Measurements from ENCODE around the gene TOGARAM2. TPM values are rescaled to one million over a fixed set of nuclear protein-coding genes. Genes with fewer than 3 reads are reported as not detected.

The TOGARAM2 gene
- total and polyA plus RNA-seq, 2 experiments from 2014 or later = 0.03 TPM; not detected in 1

- no peak for TF ChIP-seq CTCF (IDR thresholded peaks at IDR 0.05; ENCODE audit: low read depth, low read length)
- H3K36me3 ChIP-seq = no peaks in the 10 kb centered on the region
- peak in 1 of 2 donors; percentile 78 for DNase-seq (ENCODE audit: low read depth in 1 of 2, low spot score in 1 of 2)
- peaks cover 8% of the 10 kb centered on the region for H3K4me1 ChIP-seq (ENCODE audit: low read depth)
- no peak overlapping the region for H3K27ac ChIP-seq
- no peaks in the 10 kb centered on the region for H3K9me3 ChIP-seq (ENCODE audit: low read depth)
- no peaks in the 10 kb centered on the region for H3K27me3 ChIP-seq
- no peak overlapping the region for H3K4me3 ChIP-seq
Observed at GRCh38 chr2:29042561-29043075, 61.5 kb downstream of the TOGARAM2 start.

- DNase-seq (ENCODE audit: low read depth in 1 of 2, low spot score in 1 of 2) = no peak
- no peak overlapping the region for H3K4me3 ChIP-seq
- H3K9me3 ChIP-seq (ENCODE audit: low read depth) = no peaks in the 10 kb centered on the region
- TF ChIP-seq CTCF (IDR thresholded peaks at IDR 0.05; ENCODE audit: low read depth, low read length) = no peak
- no peaks in the 10 kb centered on the region for H3K36me3 ChIP-seq
- H3K27ac ChIP-seq = no peak overlapping the region
- H3K27me3 ChIP-seq = no peaks in the 10 kb centered on the region
- H3K4me1 ChIP-seq (ENCODE audit: low read depth) = peaks cover 5% of the 10 kb centered on the region
Observed at GRCh38 chr2:29044459-29044858, 63.4 kb downstream of the TOGARAM2 start.

GRCh38 chr2:29046321-29046720, 65.2 kb downstream of the TOGARAM2 start:
- Histone ChIP-seq H3K27ac (no peak overlapping the region), H3K4me3 (no peak overlapping the region)
- no peak for TF ChIP-seq CTCF (IDR thresholded peaks at IDR 0.05; ENCODE audit: low read depth, low read length)

GRCh38 chr2:29047083-29047845, 66.2 kb downstream of the TOGARAM2 start:
- TF ChIP-seq CTCF (IDR thresholded peaks at IDR 0.05; ENCODE audit: low read depth, low read length) = no peak
- Histone ChIP-seq H3K4me1 (ENCODE audit: low read depth) (no peaks in the 10 kb centered on the region), H3K9me3 (ENCODE audit: low read depth) (no peaks in the 10 kb centered on the region)

More at GRCh38 chr2:29046321-29046720, 65.2 kb downstream of the TOGARAM2 start:
- no peak for DNase-seq (ENCODE audit: low read depth in 1 of 2, low spot score in 1 of 2)
- Histone ChIP-seq H3K4me1 (ENCODE audit: low read depth) (no peaks in the 10 kb centered on the region), H3K27me3 (no peaks in the 10 kb centered on the region), H3K9me3 (ENCODE audit: low read depth) (no peaks in the 10 kb centered on the region), H3K36me3 (no peaks in the 10 kb centered on the region)

GRCh38 chr2:29050591-29050990, 69.5 kb downstream of the TOGARAM2 start:
- no peaks in the 10 kb centered on the region for H3K36me3 ChIP-seq
- H3K9me3 ChIP-seq (ENCODE audit: low read depth) = no peaks in the 10 kb centered on the region
- DNase-seq (ENCODE audit: low read depth in 1 of 2, low spot score in 1 of 2) = no peak
- no peak overlapping the region for H3K27ac ChIP-seq
- TF ChIP-seq CTCF (IDR thresholded peaks at IDR 0.05; ENCODE audit: low read depth, low read length) = no peak
- H3K4me1 ChIP-seq (ENCODE audit: low read depth) = peaks cover 4% of the 10 kb centered on the region
- no peak overlapping the region for H3K4me3 ChIP-seq
- H3K27me3 ChIP-seq = no peaks in the 10 kb centered on the region

More at GRCh38 chr2:29047083-29047845, 66.2 kb downstream of the TOGARAM2 start:
- Histone ChIP-seq H3K27ac (no peak overlapping the region), H3K36me3 (no peaks in the 10 kb centered on the region), H3K4me3 (no peak overlapping the region), H3K27me3 (no peaks in the 10 kb centered on the region)
- DNase-seq (ENCODE audit: low read depth in 1 of 2, low spot score in 1 of 2) = no peak

All from cardiac muscle cell (in vitro differentiated cells and primary cell).